GM12865 (cell line): Measurements from ENCODE around the gene STAT5B.
"Not testable (repeated sequence)": the region's sequence is repeated elsewhere in the genome, so short reads cannot be mapped to it uniquely, and the experiment has no call there.

Experiments used
- DNase-seq: peaks from one replicate; pipeline ENCODE4 v3.0.0; 2010; ENCODE audit warnings: low read depth
- H3K4me3 ChIP-seq: 2 replicates; pipeline ENCODE4 v1.5.1; 2011; ENCODE audit warnings: mild to moderate bottlenecking, low read depth, low read length, control low read depth
- CTCF ChIP-seq: IDR thresholded peaks from 2 replicates; pipeline ENCODE4 v1.5.1; 2011; ENCODE audit warnings: low read length, control low read depth, low read depth, inconsistent platforms; ENCODE audit not compliant: insufficient read depth; ENCODE audit errors: missing control alignments

Gene STAT5B

GRCh38 chr17:42225646-42226045 lies 50.5 kb downstream of the STAT5B start:
- DNase-seq: no peak
- no peak for TF ChIP-seq CTCF
- H3K4me3 ChIP-seq: no peak overlapping the region

GRCh38 chr17:42224651-42225050 lies 51.5 kb downstream of the STAT5B start:
- no peak for DNase-seq
- TF ChIP-seq CTCF: no peak
- no peak overlapping the region for H3K4me3 ChIP-seq

GRCh38 chr17:42221886-42222745 lies 54.1 kb downstream of the STAT5B start:
- TF ChIP-seq CTCF: peak; percentile 75
- DNase-seq: peak; percentile 69

GRCh38 chr17:42219280-42219679 lies 56.9 kb downstream of the STAT5B start:
- not testable (repeated sequence) for H3K4me3 ChIP-seq, DNase-seq

More at GRCh38 chr17:42221886-42222745, 54.1 kb downstream of the STAT5B start:
- H3K4me3 ChIP-seq: no peak overlapping the region

- H3K4me3 ChIP-seq: no peak overlapping the region
- no peak for TF ChIP-seq CTCF
- no peak for DNase-seq
These were observed 62.0 kb downstream of the STAT5B start for GRCh38 chr17:42214156-42214555.

- H3K4me3 ChIP-seq: no peak overlapping the region
- no peak for TF ChIP-seq CTCF
- no peak for DNase-seq
These were observed 63.8 kb downstream of the STAT5B start for GRCh38 chr17:42212382-42212781.

GRCh38 chr17:42211921-42212341 lies 64.3 kb downstream of the STAT5B start:
- DNase-seq, H3K4me3 ChIP-seq: not testable (repeated sequence)

- DNase-seq: no peak
- no peak overlapping the region for H3K4me3 ChIP-seq
- TF ChIP-seq CTCF: no peak
These were observed 66.1 kb downstream of the STAT5B start for GRCh38 chr17:42210046-42210445.

- H3K4me3 ChIP-seq, DNase-seq: not testable (repeated sequence)
These were observed 70.0 kb downstream of the STAT5B start for GRCh38 chr17:42206153-42206612.
